OCI-M2 (cell line): ENCODE data around the gene SETD1B.
"Not testable (repeated sequence)": the region's sequence is repeated elsewhere in the genome, so short reads cannot be mapped to it uniquely, and the experiment has no call there.

Experiments
- DNase-seq: peaks from one replicate; lab custom pipeline; 2025; ENCODE audit not compliant: unreplicated experiment; lab: John Stamatoyannopoulos, UW

Gene SETD1B

GRCh38 chr12:121779422-121779895 lies 24.4 kb upstream of the SETD1B start:
- DNase-seq = no peak

GRCh38 chr12:121780429-121780828 lies 23.4 kb upstream of the SETD1B start:
- DNase-seq = no peak

DNA sequence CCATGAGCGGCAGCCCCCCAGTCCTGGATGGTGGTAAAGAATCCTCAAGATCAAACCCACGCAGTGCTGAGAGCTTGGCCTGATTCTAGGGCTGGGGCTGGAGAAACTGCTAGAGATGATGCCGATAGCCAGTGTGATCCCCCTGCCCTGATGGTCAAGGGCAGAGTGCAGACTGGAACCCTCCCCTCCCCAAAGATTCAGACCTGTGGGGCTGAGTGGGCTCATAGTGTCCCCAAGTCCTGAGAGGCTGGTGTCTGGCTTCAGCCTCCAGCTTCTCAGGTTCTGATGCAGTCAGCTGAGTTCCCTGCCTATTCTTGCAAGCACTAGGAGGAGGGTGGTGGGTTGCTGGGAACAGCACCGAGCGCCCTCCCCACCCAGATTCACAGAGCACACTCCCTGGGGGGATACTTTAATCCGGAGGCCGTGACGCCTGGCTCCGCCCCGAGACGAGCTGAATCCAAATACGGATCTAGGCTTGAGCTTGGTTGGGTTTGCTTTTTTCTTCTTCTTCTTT lies 22.3 kb upstream of the SETD1B start:
- DNase-seq = no peak

GRCh38 chr12:121781998-121782979 lies 21.5 kb upstream of the SETD1B start:
- no peak for DNase-seq

- no peak for DNase-seq
Measured at GRCh38 chr12:121783766-121784165, 20.0 kb upstream of the SETD1B start.

GRCh38 chr12:121784460-121784859 lies 19.3 kb upstream of the SETD1B start:
- DNase-seq = no peak

- no peak for DNase-seq
Measured at GRCh38 chr12:121786440-121786825, 17.4 kb upstream of the SETD1B start.

DNA sequence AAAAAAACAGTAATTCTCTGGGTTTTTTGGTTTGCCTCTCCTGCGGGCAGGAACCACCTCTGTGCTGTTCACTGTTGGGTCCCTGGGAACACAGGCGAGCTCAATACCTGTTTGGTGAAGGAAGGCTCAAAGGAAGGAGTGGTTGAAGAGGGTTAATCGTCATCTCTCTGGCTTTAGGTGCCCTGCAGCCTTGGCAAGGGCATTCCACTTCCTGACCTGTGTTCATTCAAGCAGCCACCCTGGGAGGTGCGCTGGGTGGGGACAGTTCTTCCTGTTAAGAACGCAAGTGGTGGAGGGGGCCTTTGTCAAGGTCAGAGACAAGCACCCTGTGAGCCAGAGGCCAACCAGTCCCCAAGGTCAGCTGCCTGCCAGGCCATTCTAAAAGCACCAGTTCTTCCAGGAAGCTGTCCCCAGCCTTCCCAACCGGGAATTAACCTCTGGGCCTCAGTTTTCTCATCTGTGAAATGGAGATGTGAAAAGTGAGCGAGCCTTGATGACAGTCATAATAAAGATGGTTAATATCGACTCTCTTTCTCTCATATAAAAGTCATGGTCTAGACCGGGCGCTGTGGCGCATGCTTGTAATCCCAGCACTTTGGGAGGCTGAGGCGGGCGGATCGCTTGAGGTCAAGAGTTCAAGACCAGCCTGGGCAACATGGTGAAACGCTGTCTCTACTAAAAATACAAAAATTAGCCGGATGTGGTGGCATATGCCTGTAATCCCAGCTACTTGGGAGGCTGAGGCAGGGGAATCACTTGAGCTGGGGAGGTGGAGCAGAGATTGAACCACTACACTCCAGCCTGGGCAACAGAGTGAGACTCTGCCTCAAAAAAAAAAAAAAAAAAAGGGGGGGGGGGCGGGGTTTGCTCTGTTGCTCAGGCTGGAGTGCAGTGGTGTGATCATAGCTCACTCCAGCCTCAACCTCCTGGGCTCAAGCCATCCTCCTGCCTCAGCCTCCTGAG lies 16.5 kb upstream of the SETD1B start:
- DNase-seq = no peak

GRCh38 chr12:121788176-121788818 lies 15.5 kb upstream of the SETD1B start:
- DNase-seq = no peak

GRCh38 chr12:121789233-121789781 lies 14.5 kb upstream of the SETD1B start:
- DNase-seq = no peak

DNA sequence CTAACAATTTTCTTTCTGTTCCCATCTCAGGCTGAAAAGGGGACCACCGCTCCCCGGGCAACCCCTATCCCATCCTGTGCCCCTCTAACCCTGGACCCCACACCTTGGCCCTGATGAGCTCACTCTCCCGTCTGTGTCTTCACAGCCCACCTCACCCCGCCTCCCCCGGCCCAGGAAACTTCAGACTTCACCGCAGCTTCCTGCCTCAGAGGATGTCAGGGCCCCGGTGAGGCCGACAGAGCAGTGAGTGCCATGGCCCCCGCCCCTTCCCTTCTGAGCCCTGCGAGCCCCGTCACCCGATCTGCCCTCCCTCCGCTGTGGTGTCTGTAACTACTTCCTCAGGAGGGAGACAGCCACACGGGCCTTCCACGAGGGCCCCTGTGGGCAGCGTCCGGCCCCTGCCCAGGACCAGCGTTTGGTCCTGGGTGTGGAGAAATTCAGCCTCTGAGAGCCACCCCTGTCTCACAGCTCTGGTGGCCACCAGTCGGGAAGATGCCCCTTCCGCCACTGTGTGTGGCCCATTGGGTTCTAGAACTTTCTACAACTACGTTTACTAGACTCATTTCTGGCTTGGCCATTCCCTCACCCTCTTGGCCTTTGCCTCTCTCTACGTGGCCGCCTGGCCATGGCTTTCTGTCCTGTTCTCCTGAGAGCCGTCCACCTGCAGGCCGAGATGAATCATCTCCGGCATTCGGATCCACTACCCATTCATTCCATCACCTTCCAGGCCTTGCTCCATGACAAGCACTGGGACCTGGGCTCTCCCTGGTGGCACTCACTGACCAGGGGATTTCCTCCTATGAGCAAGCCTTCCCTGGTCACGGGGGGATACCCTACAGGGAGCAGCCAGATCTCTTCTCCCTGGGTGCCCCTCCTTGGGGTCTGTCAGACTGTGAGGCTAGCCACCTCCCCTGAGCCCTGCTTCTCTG lies 13.7 kb upstream of the SETD1B start:
- DNase-seq = no peak

- DNase-seq = not testable (repeated sequence)
Measured at GRCh38 chr12:121790785-121791184, 13.0 kb upstream of the SETD1B start.

DNA sequence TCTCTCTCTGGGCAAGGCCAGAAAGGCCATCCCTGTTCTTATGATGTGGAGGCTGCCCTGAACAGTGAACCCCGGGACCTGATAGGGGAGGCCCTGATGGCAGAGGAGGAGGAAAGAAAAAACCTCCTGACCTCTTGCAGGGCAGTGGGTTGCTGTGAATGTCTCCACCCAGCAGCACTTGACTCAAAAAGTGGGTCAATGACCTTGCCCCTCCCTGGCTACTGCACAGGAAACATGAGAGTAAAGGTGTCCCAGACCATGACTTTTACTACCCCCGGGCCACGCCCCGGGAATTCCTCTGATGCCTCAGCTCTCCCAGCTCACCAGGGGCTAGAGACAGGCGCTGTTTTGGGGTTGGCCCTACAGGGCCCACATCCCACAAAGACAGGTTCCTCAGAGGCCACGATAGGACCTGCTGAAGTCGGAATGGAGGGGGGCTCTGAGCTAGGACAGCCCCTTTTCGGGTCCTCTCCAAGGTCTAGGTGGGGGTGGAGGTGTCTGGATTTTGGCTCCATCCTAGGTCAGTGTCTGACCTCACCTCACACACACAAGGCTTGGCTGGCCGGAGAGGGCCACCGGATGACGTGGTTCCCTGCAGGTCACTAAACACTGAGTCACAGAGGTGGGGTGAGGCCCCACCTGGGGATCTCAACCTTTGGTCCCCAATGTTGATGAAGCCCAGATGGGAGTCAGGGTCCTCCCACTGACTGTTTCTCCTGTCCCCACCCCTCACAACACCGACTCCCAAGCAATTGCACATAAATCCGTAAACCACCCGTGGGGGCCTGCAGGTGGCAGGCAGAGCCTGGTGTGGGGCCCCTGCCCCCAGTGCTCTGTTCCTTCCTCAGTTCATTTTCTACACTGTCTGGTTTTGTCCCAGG lies 11.9 kb upstream of the SETD1B start:
- DNase-seq = no peak

DNA sequence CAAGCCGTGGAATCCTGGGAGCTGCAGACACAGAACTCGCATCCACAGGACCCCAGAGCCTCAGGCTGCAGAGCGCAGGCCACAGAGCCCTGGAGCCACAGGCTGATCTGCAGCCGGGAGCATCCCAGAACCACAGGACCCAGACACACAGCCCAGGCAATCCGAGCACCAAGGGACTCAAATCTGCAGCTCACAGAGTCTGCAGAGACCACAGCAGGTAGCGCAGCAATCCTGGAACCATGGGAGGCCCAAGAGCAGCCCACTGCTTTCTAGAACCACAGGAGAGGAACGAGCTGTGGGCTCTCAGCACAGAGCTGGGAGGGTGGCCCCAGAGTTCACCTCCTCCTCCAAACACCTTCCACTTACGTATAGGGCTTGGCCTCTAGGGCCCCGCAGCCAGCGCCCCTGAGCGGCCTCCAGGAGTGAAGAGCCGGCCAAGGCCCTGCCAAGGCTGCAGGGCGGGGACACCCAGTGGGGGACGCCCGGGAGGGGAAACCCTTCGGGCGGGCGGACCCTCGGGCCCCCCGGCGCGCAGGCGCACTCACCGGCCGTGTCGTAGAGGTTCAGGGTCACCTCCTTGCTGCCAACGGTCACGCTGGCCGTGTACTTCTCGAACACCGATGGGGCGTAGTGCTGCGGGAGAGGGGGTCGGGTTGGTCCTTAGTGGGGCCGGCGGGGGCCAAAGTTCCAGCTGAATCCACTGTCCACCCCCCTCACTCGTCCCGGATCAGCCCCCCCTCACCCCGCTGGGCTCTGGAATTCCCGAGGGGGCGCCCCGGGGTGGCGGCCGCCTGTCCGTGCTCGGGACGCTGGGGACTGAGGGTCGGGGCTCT lies 11.0 kb upstream of the SETD1B start:
- no peak for DNase-seq

DNA sequence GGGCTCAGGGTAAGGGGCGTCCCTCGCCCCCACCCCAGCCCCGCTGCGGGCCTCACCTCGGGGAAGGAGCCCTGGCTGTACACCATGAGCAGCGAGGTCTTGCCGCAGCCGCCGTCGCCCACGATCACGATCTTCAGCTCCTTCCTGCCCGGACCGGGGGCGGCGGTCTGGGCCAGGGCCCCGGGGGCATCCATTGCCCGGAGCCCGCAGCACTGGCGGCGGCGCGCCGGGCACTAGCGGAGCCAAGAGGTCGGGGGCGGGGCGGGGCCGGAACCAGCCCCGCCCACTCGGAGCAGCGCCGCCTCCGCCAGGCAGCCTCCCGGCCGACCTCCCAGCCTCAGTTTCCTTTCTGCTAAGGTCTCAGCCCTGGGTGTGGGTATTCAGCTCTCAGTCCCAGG lies 10.4 kb upstream of the SETD1B start, which contains the start of gene RHOF:
TSS of gene RHOF (minus strand) at position 249 of the 398 bp plus-strand sequence. CDS start at position 194, 55 bp downstream.
- no peak for DNase-seq

DNA sequence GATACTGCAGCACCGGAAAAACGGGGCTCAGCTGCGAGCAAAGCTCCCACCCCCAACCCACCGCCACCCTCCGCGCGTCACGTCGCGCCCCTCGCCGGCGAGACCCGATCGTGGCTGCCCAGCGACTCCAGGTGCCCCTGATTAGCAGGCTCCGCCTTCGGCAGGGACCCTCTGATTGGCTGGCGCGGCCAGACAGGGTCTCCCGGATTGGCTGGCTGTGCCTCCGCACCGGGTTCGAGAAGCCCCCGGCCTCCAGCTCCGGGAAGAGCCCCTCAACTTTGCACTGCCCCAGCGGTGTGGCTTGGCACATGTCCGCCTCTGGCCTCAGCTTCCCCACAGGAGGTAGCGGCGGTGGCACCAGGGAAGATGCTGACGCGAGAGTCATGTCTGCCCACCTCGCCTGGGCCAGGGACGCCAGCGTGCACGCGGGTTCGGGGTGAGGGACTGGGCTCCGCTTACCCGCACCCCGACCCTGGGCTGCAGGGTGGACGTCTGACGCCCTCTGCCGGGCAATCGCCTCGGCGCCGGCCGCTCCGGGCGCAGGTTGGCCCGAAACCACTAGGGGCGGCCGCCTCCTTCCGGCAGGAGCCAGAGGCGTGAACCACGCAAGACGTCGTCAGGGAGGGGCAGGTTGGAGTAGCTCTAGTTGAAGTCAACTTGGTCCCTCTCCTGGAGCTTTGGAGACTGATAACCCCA lies 9.8 kb upstream of the SETD1B start:
- peak; percentile 43 for DNase-seq

DNA sequence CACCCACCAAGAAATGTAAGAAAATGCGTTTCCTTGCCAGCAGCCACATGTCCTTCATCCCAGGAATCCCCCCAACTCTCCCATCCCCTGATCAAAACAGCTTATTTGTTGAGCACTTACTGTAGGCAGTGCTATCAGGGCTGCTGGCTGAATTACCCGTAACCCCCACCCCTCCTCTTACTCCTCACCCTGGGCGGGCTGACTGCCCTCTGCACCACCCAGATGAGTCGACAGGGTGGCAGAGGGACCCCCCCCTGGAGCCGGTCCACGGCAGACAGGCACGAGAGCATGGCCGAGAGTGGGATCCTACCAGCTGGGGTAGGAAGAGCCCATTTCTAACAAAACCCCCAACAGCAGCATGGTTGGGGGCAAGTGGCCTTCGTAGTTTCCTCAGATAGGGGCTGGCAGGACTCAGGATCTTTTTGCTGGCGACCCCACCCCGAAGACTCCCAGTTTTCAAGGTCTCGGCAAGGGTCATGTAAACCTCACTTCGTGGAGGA lies 9.2 kb upstream of the SETD1B start:
- no peak for DNase-seq
